HG02884 (cell line): Measurements from ENCODE around the gene CDRT4.

Source experiments
- ATAC-seq: cut with Tn5 transposase; IDR thresholded peaks from one replicate; pipeline ENCODE4 v1.9.1; 2021; ENCODE audit warnings: mild to moderate bottlenecking, moderate library complexity; ENCODE audit not compliant: unreplicated experiment

The CDRT4 gene

GRCh38 chr17:15398291-15398690, 69.1 kb downstream of the CDRT4 start:
- ATAC-seq = no peak

- ATAC-seq = no peak
Measured at GRCh38 chr17:15397620-15398019, 69.8 kb downstream of the CDRT4 start.

GRCh38 chr17:15395091-15395490, 72.3 kb downstream of the CDRT4 start:
- no peak for ATAC-seq

GRCh38 chr17:15393414-15393813, 74.0 kb downstream of the CDRT4 start:
- ATAC-seq = no peak

GRCh38 chr17:15392326-15392741, 75.1 kb downstream of the CDRT4 start:
- ATAC-seq = no peak

- ATAC-seq = no peak
Measured at GRCh38 chr17:15388356-15389041, 78.9 kb downstream of the CDRT4 start.

- ATAC-seq = no peak
Measured at GRCh38 chr17:15386083-15386482, 81.3 kb downstream of the CDRT4 start.
